Measurements from ENCODE around the gene ZNF284.
"Not testable (repeated sequence)": the region's sequence is repeated elsewhere in the genome, so short reads cannot be mapped to it uniquely, and the experiment has no call there.

Gene ZNF284

GRCh38 chr19:44112802-44113137 lies 40.8 kb downstream of the ZNF284 start:
- FAIRE-seq, result no peak

GRCh38 chr19:44113138-44113783 lies 41.3 kb downstream of the ZNF284 start, which contains the start of gene ZNF225:
Gene ZNF225, plus strand, starts transcription at chr19:44113399. Its CDS starts 2,429 bp downstream, at chr19:44115828.
- FAIRE-seq, result peak; percentile 99

- FAIRE-seq, result no peak
These were observed 41.9 kb downstream of the ZNF284 start for GRCh38 chr19:44113784-44114390.

- not testable (repeated sequence) for FAIRE-seq
These were observed 49.2 kb downstream of the ZNF284 start for GRCh38 chr19:44121162-44121561.

- no peak for FAIRE-seq
These were observed 60.0 kb downstream of the ZNF284 start for GRCh38 chr19:44131955-44132354.

Measured in islet of Langerhans (tissue), 1 donor.